HG03280 (cell line): ENCODE data around the gene DICER1.

Experiments
- ATAC-seq: cut with Tn5 transposase; IDR thresholded peaks from one replicate; pipeline ENCODE4 v1.9.1; 2021; ENCODE audit warnings: mild to moderate bottlenecking, moderate library complexity; ENCODE audit not compliant: unreplicated experiment

DICER1 gene

DNA sequence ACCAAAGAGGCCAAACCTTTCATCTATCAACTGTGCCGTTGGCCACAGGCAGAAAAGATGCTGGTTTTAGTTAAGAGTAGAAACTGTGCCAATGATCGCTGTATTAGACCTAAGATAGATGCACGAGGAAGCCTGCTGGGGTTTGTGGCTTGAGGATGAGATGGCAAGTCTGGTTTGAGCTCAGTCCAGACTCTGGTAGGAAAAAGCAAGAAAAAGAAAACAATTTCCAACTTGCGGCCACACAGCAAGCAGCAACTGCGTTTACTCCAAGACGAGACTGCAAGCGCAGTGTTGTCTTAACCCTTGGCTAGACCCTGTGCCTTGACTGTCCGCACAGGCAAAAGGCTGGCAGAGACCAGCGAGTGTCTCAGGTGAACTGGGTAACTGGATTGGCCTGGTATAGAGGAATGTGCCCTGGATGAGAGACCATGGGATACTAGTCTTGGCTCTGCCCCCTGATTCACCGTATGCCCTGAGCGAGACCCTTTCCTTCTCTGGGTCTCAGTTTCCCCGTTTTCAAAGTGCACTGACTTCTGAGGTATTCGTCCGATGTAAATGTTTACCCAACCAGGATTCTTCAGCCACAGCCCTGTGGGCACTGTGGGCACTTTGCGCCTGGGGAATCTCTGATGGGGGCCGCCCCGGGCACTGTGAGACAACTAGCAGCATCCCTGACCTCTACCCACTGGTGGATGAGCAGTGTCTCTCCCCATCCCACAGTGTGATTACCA, 113.4 kb downstream of the DICER1 start:
- no peak for ATAC-seq

- no peak for ATAC-seq
Measured at GRCh38 chr14:95043314-95043713, 114.0 kb downstream of the DICER1 start.

DNA sequence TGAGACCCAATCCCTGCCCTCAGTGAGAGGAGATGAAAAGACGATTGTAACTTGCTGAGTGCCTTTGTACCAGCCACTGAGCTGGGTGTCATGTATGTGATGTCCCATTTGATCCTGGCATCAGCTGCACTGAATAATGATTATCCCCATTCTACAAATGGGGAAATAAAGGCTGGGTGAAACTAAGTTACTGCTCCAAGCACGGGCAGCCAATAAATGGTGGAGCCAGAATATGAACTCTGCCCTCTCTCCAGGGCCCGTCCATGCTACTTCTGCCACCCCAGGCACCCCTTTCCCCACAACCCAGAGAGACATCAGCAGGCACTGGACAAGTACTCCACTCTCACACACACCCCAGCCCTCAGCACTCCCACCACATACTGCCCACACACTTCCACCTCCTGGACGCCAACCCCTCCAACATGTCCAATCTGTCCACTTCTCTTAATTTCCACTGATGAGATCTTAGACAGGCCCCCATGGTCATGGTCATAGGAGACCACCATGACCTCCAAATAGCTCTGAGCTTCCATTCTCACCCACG, 115.8 kb downstream of the DICER1 start:
- no peak for ATAC-seq

- no peak for ATAC-seq
Measured at GRCh38 chr14:95040708-95041476, 116.4 kb downstream of the DICER1 start.

DNA sequence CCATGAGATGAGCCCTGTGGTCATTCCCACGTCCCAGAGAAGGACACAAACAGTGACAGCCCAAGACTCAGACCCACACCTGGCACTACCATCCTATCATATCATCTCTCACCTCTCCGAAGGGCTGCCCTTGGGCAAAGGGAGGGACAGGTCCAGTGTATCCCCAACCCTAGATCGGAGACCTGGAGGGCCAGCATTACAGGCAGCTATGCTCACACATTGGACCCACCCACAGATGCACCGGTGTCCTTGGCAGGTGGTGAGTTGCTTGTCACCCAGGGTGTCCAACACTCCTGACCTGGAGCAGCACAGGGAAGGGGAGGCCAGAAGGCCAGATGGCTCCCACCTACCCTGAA, 117.4 kb downstream of the DICER1 start:
- no peak for ATAC-seq

DNA sequence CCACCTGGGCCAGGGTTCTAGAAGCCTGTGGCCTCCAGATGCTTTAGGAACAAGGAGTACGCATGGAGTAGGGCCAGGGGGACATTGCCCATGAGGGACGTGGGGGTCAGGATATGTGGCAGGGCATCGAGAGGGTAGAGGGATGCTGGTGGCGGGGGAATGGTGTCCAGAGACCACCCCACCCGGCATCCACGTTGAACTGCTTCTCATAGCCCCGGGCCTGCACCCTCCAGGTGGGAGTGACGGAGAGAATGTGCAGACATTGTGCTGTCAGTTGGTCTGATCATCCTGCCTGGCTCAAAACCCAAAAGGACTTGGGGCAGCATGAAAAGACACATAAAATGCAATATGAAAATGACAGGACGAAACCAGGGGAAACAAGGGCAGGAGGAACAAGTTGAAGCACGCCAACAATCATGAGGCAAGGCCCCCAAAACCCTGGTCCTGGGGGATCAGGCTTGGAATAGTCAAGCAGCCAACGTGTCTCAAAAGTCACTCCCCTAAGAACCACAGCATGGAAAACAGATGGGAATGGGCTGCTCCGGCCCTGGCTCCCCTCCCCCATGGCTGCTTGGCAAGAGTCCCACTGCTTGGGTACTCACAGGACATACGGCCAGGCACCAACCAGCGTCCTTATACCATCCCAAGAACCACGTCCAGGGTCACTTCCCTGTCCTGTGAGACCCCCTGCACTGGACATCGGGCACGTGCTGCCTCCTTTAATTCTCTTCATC, 117.9 kb downstream of the DICER1 start:
- no peak for ATAC-seq

- no peak for ATAC-seq
Measured at GRCh38 chr14:95038521-95039250, 118.6 kb downstream of the DICER1 start.

- ATAC-seq, result no peak
Measured at GRCh38 chr14:95037273-95037672, 120.1 kb downstream of the DICER1 start.
